ENCODE measurements around the gene PDE5A.
"Not testable (repeated sequence)": the region's sequence is repeated elsewhere in the genome, so short reads cannot be mapped to it uniquely, and the experiment has no call there.

PDE5A gene

DNA sequence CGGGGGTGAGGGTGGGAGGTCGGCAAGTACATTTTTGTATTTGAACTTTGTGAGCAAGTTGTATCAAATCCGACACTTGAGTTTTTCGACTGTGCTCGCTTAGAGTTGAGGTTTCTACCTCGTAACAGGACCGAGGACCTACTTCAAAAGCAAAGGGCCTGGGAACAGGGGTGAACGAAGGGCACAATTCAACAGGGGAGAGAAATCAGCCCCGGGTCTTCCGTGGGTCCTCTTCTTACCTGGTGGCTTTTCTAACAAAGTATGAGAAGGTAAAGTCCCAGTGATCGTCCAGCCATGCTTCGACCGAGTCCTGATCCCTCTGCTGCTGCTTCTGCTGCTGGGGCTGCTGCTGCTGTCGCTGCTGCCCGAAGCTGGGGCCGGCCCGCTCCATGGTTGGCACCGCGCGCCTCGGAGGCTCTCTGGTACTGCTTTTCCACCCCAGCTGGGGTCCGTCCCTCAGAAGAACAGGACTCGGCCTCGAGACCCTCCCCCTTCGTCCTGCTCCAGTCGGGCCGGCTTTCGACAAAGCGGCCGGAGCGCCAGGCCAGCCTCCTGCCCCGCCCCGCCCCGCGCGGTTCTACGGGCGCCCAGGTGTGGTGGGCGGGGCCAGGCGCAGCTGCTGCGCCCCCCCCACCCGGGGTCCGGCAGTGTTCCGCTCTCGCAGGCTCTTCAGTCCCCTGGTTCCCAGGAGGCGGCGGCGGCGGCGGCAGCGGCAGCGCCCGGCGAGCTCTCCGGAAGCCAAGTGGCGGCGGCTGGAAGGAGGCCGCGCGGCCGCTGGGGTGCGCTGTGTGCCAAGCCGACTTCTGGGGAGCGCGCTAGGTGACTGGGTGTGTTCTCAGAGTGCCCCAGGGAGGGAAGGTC, at the start of gene PDE5A:
TSS of gene PDE5A (minus strand) at position 524 of the 861 bp plus-strand sequence. CDS start at position 391, 133 bp downstream.
- peak; percentile 69 for DNase-seq

DNA sequence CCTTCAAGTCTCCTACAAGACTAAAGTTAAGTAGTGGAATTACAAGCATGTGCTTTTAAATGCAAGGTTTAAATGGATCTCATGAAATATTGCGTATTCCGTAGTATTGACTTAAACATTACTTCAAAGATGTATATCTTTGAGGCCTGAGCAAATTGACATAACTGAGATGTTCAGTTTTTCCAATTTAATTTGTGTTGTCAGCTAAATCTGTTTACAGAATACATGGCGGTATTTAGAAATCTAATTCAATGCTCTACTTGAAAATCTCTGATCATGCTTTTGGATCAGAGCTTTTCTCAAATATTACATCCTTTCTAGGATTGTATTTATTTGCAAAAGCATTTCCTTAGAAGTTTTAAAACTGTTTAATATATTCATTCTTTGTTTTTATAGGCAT, 47.5 kb upstream of the PDE5A start:
- DNase-seq, result no peak

DNA sequence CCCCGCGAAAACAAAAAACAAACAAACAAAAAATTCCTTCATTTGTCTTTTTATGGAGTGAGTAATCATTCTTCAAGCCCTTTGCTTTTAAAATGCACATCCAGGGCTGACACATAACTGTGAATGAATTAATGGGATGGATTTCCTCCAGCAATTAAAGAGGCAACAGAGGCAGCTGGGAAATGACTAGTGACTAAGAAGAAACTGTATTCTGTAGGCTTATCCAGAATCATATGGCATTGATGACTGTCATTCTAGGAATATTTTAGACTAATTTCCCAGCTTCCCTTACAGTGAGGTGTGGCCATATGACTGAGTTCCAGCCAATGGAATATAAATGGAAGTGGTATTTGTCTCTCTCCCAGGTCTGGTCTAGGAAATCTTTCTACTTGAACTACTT, 46.8 kb upstream of the PDE5A start:
- DNase-seq, result no peak

- no peak for DNase-seq
Observed at GRCh38 chr4:119672938-119673337, 44.3 kb upstream of the PDE5A start.

- no peak for DNase-seq
Observed at GRCh38 chr4:119672086-119672485, 43.5 kb upstream of the PDE5A start.

DNA sequence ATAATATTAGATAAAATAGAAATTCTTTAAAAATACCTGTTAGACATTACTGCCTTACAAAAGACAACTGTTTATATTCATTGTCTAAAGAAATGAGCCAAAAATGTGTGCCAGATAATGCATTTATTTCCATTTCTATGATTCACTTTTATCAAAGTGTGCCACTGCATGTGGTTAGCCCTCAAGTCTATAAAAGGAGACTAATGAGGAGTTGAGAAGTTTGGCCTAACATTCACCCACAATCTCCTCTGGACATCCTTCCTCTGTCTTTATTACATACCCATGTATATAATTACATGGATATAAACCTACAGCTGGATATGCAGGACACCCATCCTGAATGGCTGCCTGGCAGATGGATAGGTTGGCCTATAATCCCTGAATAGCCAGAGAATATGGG, 42.6 kb upstream of the PDE5A start:
- DNase-seq, result no peak

- DNase-seq, result no peak
Observed at GRCh38 chr4:119667802-119668201, 39.2 kb upstream of the PDE5A start.

DNA sequence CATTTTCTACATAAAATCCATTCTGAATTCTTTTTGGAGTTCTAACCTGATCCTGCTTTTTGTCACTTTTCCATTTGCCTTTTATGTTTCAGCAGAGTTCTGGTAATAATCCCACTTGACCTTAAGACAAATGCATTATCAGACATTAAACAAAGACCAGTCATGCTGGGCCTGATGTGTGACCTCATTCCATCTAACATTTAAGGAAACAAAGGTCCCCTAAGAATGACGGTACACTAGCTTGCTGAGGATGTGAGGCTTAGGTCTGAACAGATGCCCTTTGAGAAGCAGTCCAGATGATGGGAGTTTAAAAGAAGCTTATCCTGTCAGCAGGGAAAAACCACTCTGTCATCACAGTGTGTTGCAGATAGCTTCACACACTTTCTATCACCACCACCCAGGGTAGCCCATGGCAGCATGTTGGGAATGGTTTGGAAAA, 38.1 kb upstream of the PDE5A start:
- no peak for DNase-seq

- no peak for DNase-seq
Observed at GRCh38 chr4:119665752-119666151, 37.1 kb upstream of the PDE5A start.

GRCh38 chr4:119664168-119664907, 35.7 kb upstream of the PDE5A start:
- no peak for DNase-seq

GRCh38 chr4:119663160-119663788, 34.7 kb upstream of the PDE5A start:
- DNase-seq, result no peak

- not testable (repeated sequence) for DNase-seq
Observed at GRCh38 chr4:119662612-119663011, 34.0 kb upstream of the PDE5A start.

DNA sequence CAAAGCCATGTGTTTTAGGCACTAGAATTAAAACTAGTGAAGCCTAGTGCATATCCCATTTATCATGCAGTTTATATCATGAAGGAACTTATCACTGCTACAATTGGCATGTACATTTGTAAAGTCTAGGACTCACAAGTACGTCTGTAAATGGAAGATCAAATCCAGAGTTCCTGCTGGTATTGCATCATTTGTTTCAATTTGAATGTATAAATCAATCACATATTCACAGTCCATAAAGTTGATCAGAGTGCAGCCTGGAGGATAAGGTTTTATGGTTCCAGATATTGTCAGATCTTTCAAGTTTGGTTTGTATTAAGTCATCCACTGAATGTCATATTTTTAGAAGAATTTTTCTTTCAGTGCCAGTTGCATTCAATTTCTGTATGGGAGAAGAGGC, 32.6 kb upstream of the PDE5A start:
- no peak for DNase-seq

DNA sequence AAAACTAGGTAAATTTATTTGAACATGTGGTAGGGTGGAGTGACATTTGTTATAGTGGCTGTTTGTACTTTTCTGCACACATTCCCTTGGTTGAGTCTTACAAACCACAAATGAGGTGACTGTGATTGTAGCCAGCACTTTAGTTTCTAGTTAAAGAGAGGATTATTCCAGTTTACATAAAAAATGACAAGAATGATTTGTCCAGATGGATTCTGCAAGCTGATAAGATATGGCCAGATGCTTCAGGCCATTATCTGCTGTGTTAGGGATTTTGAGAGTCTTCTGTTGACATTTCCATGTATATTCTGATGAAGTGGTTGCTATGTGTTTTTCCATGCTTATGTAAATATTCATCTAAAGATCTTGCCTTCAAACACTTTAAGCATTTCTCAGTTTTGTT, 31.0 kb upstream of the PDE5A start:
- DNase-seq, result peak; percentile 38

- DNase-seq, result peak; percentile 77
Observed at GRCh38 chr4:119657111-119657611, 28.6 kb upstream of the PDE5A start.

DNA sequence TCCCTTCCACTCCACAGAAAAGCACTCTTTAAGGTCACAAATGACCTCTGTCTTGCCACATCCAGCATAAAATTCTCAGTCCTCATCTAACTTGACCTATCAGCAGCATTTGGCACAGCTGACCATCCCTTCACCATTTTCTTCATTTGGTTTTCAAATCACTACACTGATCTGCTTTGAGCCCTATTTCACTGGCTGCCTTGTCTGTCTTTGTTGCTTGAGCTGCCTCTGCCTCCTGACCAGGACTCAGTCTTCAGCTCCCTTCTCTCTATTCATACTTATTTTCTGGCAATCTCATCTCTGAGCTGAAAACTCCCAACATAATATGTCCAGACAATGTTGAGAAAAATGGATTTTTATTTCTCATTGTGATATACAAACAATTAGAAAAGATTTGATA, 27.7 kb upstream of the PDE5A start:
- no peak for DNase-seq

DNA sequence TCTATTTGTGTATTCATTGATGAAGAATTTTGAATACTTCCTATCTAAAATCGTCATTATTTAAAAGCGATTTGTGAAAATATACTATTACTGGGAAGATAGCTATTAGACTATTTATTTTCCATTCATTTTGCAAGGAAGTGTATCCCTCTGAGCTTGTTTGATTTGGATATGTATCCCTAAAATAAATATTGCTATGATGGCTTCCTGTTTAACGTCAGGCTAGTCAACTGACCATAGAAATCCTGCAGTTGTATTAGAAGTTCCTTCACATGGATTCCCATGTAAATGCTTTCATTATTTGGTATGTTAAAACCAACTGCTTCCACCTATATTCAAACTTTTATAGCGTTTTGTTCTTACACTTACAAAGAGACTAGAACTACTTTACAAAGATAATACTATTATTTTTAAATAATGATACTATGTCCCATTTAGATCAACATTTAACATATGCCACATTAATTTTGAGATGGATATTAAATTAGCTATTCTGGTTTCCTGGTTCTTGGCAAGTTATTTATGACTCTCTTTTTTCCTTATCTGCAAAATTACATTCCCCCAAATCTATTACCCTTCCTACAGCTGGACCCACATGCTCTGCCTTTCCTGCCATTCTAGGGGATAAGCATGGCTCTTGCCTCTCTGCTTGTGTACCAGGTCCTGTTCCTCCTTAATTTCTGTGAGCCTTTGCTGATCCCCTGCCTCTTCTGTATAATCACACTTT, 26.7 kb upstream of the PDE5A start:
- no peak for DNase-seq

- DNase-seq, result no peak
Observed at GRCh38 chr4:119653990-119654389, 25.4 kb upstream of the PDE5A start.

DNA sequence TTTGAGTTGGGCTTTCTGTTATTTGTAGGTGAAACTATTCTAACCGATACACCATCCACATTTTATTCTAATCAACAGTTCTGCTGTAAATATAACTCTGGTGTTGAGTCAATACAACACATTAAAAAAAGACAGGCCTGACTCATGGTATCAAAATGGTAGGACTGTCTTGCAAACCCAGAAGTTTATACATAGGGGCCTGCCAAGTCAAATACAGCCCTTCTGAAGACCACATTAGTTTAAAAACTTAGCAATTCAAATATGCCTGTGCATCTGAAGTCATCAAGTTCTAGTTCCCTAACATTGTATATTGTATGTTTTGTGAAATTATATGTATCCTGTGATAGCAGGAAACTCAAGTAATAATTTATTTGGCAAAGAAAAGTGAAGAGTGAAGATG, 24.4 kb upstream of the PDE5A start:
- peak; percentile 71 for DNase-seq

DNA sequence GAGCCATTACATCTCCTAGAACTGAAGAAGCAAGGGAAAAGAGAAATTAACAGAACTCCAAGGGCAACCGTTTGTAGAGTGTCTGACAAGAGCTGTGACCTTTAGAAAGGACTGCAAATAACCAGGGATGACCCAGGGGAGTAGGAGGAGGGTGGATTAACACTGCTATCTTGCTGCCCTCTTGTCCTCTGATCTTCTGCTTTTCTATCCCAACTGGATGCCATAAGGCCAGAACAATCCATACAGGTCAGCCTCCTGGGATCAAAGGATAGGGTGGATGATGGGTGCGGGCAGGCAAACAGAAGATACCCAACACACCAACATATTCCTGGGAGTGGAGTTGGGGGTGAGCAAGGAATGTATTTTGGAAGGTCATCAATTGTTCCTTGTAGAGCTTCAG, 19.8 kb upstream of the PDE5A start:
- no peak for DNase-seq

- DNase-seq, result peak; percentile 44
Observed at GRCh38 chr4:119647558-119647957, 19.0 kb upstream of the PDE5A start.

DNA sequence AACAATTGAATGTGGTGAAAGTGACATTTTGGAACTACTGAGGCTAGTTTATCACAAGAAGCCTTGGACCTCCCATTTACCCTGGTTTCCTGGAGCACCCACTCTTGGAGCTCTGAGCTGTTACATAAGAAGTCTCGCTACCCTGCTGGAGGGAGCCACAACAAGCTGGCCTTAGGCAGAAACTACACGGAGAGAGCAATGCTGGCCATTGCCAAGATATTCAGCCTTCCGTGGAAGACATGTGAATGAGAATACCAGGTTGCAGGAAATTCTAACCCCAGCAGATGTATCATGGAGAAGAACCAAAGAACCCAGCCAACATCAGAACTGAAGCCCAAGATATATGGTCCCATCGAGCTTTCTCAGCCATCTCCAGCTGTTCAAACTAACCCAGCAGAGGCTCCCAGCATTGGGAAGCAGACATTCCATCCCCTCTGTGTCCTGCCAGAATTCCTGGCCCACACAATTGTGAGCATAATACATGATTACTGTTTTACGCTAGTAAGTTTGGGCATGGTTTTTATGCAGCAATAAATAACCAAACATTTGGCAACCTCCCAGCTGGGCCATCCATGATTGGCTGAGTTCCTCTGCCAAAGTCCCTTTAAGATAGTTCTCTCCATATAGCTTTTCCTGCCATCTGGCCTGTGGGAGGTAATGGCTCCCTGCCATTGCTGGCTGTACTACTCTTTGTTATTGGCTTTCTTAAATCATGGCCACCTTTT, 17.9 kb upstream of the PDE5A start:
- peak; percentile 73 for DNase-seq

All from fibroblast of upper back skin (primary cell).